ENCODE results near the gene STRADA.
"Not testable (repeated sequence)": the region's sequence is repeated elsewhere in the genome, so short reads cannot be mapped to it uniquely, and the experiment has no call there.

STRADA gene

GRCh38 chr17:63753215-63753614, 11.6 kb upstream of the STRADA start:
- no peak for DNase-seq

GRCh38 chr17:63752707-63753106, 11.1 kb upstream of the STRADA start:
- DNase-seq, result no peak

GRCh38 chr17:63751806-63752205, 10.2 kb upstream of the STRADA start:
- DNase-seq, result no peak

DNA sequence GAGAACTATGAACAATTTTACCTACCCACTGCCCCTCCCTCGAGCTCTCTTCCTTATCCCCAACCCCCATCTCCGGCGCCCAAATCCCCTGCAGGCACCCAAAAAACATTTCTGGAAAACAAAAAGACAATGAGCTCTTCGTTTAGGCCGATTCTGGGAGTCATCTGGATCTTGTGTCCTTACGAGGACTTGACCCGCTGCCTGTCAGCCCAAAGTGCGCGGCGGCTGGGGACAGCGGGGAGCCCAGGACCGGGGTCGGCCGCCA, 524 bp downstream of the STRADA start:
- DNase-seq, result no peak

DNA sequence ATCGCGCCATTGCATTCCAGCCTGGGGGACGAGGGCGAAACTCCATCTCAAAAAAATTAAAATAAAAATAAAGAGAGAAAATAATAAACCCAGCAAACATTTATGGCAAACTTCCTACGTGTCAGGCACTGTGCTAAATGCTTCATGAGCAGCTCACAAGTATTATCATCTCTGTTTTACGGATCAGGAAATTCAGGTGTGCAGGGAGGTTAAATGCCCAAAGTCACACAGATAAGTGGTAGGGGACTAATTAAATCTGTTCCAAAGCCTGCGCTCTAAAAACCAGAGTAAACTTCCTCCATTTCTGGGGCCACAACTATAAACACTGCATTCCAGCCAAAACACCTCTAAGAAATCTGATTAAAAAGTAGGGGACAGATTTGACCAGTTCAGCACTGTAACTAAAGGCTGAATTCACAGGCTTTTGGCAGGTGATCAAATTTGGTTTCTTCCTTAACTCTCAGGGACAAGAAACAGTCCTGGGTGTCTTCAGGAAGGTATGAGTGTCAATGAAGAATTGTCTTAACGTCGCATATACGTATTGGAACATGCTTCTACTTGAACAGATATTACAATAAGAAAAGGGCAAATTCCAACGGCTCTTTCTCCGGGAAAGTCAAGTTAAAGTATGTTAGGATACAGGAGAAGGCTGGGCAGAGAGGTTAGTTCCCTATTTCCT, 996 bp downstream of the STRADA start:
- no peak for DNase-seq

GRCh38 chr17:63735691-63736090, 5.9 kb downstream of the STRADA start:
- DNase-seq, result no peak

- DNase-seq, result no peak
These were observed 19.2 kb downstream of the STRADA start for GRCh38 chr17:63722403-63722802.

DNA sequence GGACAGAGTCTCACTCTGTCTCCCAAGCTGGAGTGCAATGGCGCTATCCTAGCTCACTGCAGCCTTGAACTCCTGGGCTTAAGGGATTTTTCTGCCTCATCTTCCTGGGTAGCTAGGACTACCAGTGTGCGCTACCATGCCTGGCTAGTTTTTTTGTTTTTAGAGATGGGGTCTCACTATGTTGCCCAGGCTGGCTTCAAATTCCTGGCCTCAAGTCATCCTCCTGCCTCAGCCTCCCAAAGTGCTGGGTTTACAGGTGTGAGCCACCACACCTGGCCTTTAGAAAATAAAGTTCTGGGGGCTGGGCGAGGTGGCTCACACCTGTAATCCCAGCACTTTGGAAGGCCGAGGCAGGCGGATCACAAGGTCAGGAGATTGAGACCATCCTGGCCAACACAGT, 21.4 kb downstream of the STRADA start:
- DNase-seq, result not testable (repeated sequence)

DNA sequence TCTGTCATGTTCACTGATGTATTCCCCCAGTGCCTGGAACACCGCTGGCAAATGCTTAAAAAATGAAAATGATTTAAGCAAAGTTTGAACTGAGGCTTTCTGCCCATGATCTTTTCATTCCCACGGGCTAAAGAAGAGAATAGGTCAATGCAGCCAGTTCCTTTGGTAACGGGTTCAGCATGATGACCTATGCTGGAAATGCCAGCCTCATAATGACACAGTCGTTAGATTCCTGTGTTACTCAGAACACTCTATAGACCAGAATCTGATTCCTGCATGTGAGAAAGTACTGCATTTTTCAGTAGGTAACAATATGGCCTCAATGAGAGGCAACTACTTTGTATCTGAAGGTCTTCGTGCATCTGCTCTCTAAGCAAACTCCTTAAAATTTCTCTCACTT, 22.6 kb downstream of the STRADA start:
- DNase-seq, result no peak

- DNase-seq, result no peak
These were observed 25.2 kb downstream of the STRADA start for GRCh38 chr17:63716426-63716825.

DNA sequence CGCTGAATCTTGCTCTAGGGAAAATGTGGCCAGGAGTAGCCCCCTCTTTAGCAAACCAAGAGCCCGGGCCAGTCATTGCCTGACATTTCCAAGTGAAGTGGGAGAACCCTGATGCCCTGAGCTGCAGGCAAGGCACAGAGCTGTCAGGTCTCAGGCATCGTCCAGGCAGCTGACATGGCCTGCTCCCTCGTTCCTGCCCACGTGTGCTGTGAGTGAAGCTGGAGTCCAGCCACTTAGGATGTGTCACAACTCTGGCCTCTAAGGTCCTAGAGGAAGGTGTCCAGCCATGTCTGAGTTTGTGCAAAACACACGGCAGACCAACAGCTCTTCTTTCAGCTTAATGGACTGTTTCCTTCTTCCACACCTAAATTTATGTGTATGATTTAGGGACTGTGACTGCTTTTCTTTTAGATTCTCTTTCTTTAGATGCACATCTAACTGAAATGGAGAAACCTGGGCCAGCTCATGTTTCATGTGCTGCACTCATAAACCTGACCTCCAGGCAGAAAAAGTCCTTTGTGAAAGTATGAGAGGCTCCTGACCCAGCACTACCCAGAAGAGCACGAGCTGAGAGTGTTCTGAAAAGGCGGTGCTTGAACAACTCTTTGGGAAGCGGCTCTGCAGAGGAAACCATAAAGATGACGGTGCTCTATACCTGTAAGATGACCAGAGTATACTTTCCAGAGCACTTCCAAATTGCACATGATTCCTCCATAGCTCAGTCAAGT, 26.9 kb downstream of the STRADA start:
- DNase-seq, result no peak

GRCh38 chr17:63709110-63709509, 32.5 kb downstream of the STRADA start:
- no peak for DNase-seq

- no peak for DNase-seq
These were observed 34.4 kb downstream of the STRADA start for GRCh38 chr17:63707151-63707550.

GRCh38 chr17:63706336-63707082, 35.1 kb downstream of the STRADA start:
- no peak for DNase-seq

DNA sequence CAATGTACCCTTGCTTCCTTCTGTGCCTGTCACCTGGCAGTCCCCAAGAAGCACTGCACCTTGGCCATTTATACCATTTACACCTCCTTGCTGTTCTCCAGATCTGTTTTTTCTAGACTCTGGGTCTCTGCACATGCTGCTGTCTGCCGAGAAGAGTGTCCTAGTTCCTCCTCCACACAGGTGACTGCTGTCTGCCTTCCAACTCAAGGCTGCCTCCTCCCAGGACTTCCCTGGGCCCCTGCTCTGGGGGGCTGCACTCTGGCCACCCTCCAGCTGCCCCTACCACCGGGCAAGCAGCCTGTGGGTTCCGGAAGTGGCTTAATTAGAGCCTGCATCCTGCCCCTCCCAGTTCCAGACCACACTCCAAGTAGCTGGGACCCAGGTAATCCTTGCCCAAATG, 35.9 kb downstream of the STRADA start:
- DNase-seq, result no peak

DNA sequence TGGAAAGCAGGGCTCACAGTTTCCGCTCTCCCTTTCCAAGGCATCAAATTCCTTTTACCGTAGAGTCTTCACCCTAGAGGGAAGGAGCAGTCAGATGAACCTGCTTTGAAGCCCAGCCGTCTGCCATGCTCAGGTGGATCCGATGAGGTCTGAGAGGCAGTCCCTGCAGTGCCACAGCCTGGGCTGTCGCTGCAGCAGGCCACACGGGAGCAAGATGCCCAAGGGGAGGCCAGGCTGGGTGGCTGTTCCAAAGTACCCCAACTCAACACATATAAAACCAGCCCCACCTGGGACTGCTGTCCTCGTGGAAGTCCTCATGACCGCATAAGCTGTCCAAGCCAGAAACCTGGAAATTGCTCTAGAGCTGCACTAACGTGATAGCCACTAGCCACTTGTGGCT, 36.8 kb downstream of the STRADA start:
- DNase-seq, result no peak

DNA sequence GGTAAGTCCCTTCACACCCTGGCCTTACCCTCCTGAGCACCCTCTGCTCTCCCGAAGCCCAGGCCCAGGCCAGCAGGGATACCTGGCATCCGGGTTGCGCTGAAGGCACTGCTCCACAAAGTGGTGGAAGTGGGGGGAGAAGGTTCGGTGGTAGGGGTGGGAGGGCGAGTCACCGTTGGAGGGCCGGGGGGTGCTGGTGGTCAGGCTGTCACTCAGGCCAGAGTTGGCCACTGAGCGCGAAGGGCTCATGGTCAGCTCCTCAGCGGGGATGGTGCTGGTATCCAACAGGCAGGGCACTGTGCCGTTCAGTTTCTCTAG, 37.4 kb downstream of the STRADA start:
- no peak for DNase-seq

- DNase-seq, result no peak
These were observed 37.9 kb downstream of the STRADA start for GRCh38 chr17:63703556-63704258.

DNA sequence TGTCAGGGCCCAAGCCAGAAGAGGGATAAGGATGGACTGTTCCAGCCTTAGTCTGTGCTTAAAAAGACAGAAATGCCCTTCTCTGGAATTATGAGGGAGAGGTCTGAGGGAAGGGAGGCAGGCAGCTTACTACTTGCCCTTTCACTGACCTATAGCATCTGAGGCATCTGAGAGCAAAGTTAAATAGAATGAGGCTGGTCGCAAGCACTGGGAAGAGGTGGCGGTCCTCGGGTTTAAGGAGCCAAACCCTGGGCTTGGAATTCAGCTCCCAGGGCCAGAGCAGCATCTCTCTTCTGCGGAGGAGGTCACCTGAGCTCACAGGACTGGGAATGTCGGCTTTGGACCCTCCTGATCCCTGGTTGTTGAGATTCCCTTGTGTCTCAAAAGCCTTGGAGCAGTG, 38.6 kb downstream of the STRADA start:
- no peak for DNase-seq

- DNase-seq, result no peak
These were observed 38.9 kb downstream of the STRADA start for GRCh38 chr17:63702721-63703015.

- DNase-seq, result no peak
These were observed 39.5 kb downstream of the STRADA start for GRCh38 chr17:63701868-63702720.

GRCh38 chr17:63701456-63701820, 40.2 kb downstream of the STRADA start:
- DNase-seq, result no peak
